Transverse colon (tissue), 4 donors: ENCODE data around the gene DCPS.

ENCODE experiments used
- EP300 ChIP-seq: sonication (generic); formaldehyde crosslinking; IDR thresholded peaks from one replicate; pipeline ENCODE4 v1.6.1; 2017; ENCODE audit warnings: antibody characterized with exemption, low read depth
- POLR2A ChIP-seq: fragments of 450-650 bp; IDR thresholded peaks from one replicate; pipeline ENCODE4 v1.6.1; 2016; ENCODE audit warnings: antibody characterized with exemption, mild to moderate bottlenecking, moderate library complexity
- POLR2AphosphoS5 ChIP-seq, 3 donors: sonication (generic); formaldehyde crosslinking; IDR thresholded peaks; one replicate each; pipeline ENCODE4 v1.6.1; 2016; ENCODE audit warnings: antibody characterized with exemption in 3 of 3
- TF ChIP-seq, protein P1 (sequence below), 5 experiments: fragments of 200-600 bp in 3 of 5; fragments of 450-650 bp in 2 of 5; sonication (generic) in 3 of 5; IDR thresholded peaks; 1 replicate in 2 of 5; 2 replicates in 3 of 5; pipeline ENCODE4 v1.5.1; 2016 to 2017; ENCODE audit warnings: antibody characterized with exemption in 5 of 5, inconsistent platforms in 3 of 5, mild to moderate bottlenecking in 2 of 5, moderate library complexity in 1 of 5

DNA sequence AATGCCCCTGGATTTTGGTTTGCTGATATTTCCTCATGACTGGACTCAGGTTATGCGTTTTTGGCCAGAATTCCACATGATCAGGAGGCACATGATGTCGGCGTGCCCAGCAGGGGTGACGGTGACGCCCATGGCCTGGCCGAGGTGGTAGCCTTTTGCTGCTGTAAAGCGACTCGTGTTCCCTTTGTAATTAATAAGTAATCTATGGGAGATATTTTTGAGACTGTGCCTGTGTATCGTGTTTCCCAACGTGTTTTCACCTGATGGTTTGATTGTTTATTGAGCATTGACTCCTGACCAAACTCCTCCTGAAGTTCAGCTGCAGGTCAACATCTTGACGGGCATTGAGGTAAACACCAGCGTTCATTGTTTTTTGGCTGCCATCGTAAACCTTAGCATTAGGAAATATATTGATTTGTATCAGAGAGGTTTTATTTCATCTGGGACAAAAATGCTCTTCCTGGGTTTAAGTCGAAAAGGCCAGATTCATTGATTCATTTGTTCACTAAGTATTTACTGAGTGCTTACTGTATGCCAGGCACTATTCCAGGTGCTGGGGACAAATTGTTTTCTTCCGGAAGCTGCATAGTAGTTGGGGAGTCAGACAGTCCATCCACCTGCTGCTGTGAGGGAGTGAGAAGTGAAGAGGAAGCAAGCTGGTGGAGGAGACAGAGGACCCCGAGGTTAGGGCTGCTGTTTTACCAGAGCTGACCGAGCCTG, 23.6 kb downstream of the DCPS start:
- TF ChIP-seq, protein P1, sequence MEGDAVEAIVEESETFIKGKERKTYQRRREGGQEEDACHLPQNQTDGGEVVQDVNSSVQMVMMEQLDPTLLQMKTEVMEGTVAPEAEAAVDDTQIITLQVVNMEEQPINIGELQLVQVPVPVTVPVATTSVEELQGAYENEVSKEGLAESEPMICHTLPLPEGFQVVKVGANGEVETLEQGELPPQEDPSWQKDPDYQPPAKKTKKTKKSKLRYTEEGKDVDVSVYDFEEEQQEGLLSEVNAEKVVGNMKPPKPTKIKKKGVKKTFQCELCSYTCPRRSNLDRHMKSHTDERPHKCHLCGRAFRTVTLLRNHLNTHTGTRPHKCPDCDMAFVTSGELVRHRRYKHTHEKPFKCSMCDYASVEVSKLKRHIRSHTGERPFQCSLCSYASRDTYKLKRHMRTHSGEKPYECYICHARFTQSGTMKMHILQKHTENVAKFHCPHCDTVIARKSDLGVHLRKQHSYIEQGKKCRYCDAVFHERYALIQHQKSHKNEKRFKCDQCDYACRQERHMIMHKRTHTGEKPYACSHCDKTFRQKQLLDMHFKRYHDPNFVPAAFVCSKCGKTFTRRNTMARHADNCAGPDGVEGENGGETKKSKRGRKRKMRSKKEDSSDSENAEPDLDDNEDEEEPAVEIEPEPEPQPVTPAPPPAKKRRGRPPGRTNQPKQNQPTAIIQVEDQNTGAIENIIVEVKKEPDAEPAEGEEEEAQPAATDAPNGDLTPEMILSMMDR (IDR thresholded peaks at IDR 0.05), result no peak
- TF ChIP-seq POLR2A (no peak), EP300 (no peak), POLR2AphosphoS5 (IDR thresholded peaks at IDR 0.05) (no peak)
